Neuronal stem cell (in vitro differentiated cells): ENCODE results near the gene TPRG1.

ENCODE experiments used
- DNase-seq: peaks from one replicate; pipeline ENCODE4 v3.0.0-alpha.2; 2013; ENCODE audit warnings: low spot score
- H2AFZ ChIP-seq: one replicate; pipeline ENCODE4 v1.6.1; 2013; ENCODE audit warnings: mild to moderate bottlenecking, low read length, inconsistent platforms
- H2AK5ac ChIP-seq: 2 replicates; pipeline ENCODE4 v1.6.1; 2013; ENCODE audit warnings: low read depth, mild to moderate bottlenecking, inconsistent platforms, low read length, moderate library complexity, mixed read lengths
- H2BK120ac ChIP-seq: 2 replicates; pipeline ENCODE4 v1.6.1; 2013; ENCODE audit warnings: low read depth, mild to moderate bottlenecking, inconsistent platforms, low read length, moderate library complexity, mixed read lengths
- H2BK12ac ChIP-seq: one replicate; pipeline ENCODE4 v1.6.1; 2013; ENCODE audit warnings: low read length, inconsistent platforms
- H2BK15ac ChIP-seq: 2 replicates; pipeline ENCODE4 v1.6.1; 2013; ENCODE audit warnings: mild to moderate bottlenecking, low read length, inconsistent platforms, mixed read lengths
- H2BK5ac ChIP-seq: one replicate; pipeline ENCODE4 v1.6.1; 2013; ENCODE audit warnings: inconsistent platforms, mild to moderate bottlenecking, low read length, moderate library complexity
- H3K14ac ChIP-seq: one replicate; pipeline ENCODE4 v1.6.1; 2013; ENCODE audit warnings: low read length, inconsistent platforms
- H3K18ac ChIP-seq: 2 replicates; pipeline ENCODE4 v1.6.1; 2013; ENCODE audit warnings: low read length, inconsistent platforms
- H3K23ac ChIP-seq: 2 replicates; pipeline ENCODE4 v1.6.1; 2013; ENCODE audit warnings: low read depth, mild to moderate bottlenecking, mixed read lengths, low read length, inconsistent platforms; ENCODE audit not compliant: poor library complexity
- H3K27ac ChIP-seq: replicated peaks from 3 replicates; pipeline ENCODE4 v1.5.1; 2013; ENCODE audit warnings: low read length, inconsistent platforms
- H3K27me3 ChIP-seq, 3 experiments: 2 replicates each; pipeline ENCODE4 v1.6.1; 2013; ENCODE audit warnings: low read length in 3 of 3, mild to moderate bottlenecking in 2 of 3, inconsistent platforms in 1 of 3, low read depth in 1 of 3, mixed read lengths in 1 of 3, moderate library complexity in 1 of 3; ENCODE audit not compliant: control insufficient read depth in 3 of 3, insufficient read depth in 3 of 3
- H3K36me3 ChIP-seq, 2 donors: replicated peaks in 1 of 2; 2 replicates each; pipeline ENCODE4 v1.6.1; 2013; ENCODE audit warnings: low read length in 2 of 2; ENCODE audit not compliant: control insufficient read depth in 2 of 2, insufficient read depth in 2 of 2
- H3K4ac ChIP-seq: 2 replicates; pipeline ENCODE4 v1.6.1; 2013; ENCODE audit warnings: inconsistent platforms, mild to moderate bottlenecking, low read length, moderate library complexity
- H3K4me1 ChIP-seq, 2 donors: 1 replicate in 1 of 2; 2 replicates in 1 of 2; pipeline ENCODE4 v1.6.1; 2013; ENCODE audit warnings: low read length in 2 of 2, low read depth in 1 of 2; ENCODE audit not compliant: control insufficient read depth in 2 of 2, insufficient read depth in 1 of 2
- H3K4me2 ChIP-seq: one replicate; pipeline ENCODE4 v1.6.1; 2013; ENCODE audit warnings: mild to moderate bottlenecking, low read length, inconsistent platforms; ENCODE audit not compliant: insufficient read depth, poor library complexity, severe bottlenecking
- H3K4me3 ChIP-seq, 2 donors: 2 replicates each; pipeline ENCODE4 v1.5.1; 2013; ENCODE audit warnings: low read length in 2 of 2, mild to moderate bottlenecking in 2 of 2, inconsistent platforms in 1 of 2, moderate library complexity in 1 of 2
- H3K79me1 ChIP-seq: one replicate; pipeline ENCODE4 v1.6.1; 2013; ENCODE audit warnings: low read depth, mild to moderate bottlenecking, inconsistent platforms, low read length, moderate library complexity
- H3K9ac ChIP-seq: one replicate; pipeline ENCODE4 v1.6.1; 2013; ENCODE audit warnings: mild to moderate bottlenecking, low read depth, low read length, inconsistent platforms; ENCODE audit not compliant: poor library complexity
- H3K9me3 ChIP-seq, 2 donors: replicated peaks in 1 of 2; 2 replicates each; pipeline versions ENCODE3 to v1.6.1; 2013; ENCODE audit warnings: low read length in 2 of 2, mild to moderate bottlenecking in 2 of 2, inconsistent platforms in 1 of 2, low read depth in 1 of 2, mixed read lengths in 1 of 2, moderate library complexity in 1 of 2; ENCODE audit not compliant: control insufficient read depth in 2 of 2, insufficient read depth in 1 of 2
- H4K8ac ChIP-seq: one replicate; pipeline ENCODE4 v1.6.1; 2013; ENCODE audit warnings: low read depth, mild to moderate bottlenecking, inconsistent platforms, low read length, moderate library complexity
- H4K91ac ChIP-seq: one replicate; pipeline ENCODE4 v1.6.1; 2013; ENCODE audit warnings: low read length, low read depth, mild to moderate bottlenecking, inconsistent platforms; ENCODE audit not compliant: poor library complexity
- WGBS, 2 donors: extraction: QIAGEN DNeasy Blood & Tissue Kit; methylation state at CpG; one replicate each; pipeline ENCODE4 v1.1.7; 2013; ENCODE audit warnings: missing lambda C conversion rate in 2 of 2, mixed read lengths in 1 of 2; ENCODE audit not compliant: insufficient read length in 2 of 2, insufficient replicate concordance in 1 of 2; ENCODE audit errors: extremely low coverage in 2 of 2; 5-methylcytosine and 5-hydroxymethylcytosine counted together

Gene TPRG1

GRCh38 chr3:189169728-189170127, 2.0 kb upstream of the TPRG1 start:
- Histone ChIP-seq H3K36me3 (no peaks in the 10 kb centered on the region), H2BK15ac (no peak overlapping the region), H3K9me3 (no peaks in the 10 kb centered on the region), H3K14ac (no peak overlapping the region), H3K9ac (no peak overlapping the region), H2BK5ac (no peak overlapping the region), H3K79me1 (no peaks in the 10 kb centered on the region), H4K91ac (no peak overlapping the region), H3K23ac (no peak overlapping the region), H4K8ac (no peak overlapping the region), H3K27me3 (no peaks in the 10 kb centered on the region), H3K27ac (no peak overlapping the region), H3K4ac (no peak overlapping the region), H2BK120ac (no peak overlapping the region), H3K4me1 (no peaks in the 10 kb centered on the region), H3K4me3 (no peak overlapping the region), H2BK12ac (no peak overlapping the region), H2AFZ (no peak overlapping the region), H3K4me2 (no peak overlapping the region), H3K18ac (no peak overlapping the region), H2AK5ac (no peak overlapping the region)
- no peak for DNase-seq
- WGBS, 2 donors, result no CpG with 5 or more reads among the region's 6 CpGs

DNA sequence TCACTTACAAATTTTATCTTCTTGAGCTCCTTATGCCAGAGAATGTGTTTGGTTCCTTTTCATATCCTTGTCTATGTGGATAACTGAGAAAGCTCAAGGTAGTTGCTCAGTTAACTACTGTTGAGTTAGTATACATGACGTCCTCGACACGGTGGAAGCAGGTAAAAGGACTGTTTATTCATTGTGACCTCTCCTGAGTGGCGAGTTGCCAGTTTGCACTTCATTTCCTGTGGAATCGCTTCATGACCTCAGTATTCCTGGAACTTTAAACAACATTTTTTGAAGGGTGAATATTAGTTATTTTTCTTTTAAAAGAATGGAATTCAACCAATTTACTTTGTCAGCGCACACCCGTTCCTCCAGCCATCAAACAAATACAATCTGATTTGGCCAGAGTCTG, 1.2 kb upstream of the TPRG1 start:
- no CpG with 5 or more reads among the region's 7 CpGs for WGBS, 2 donors
- H3K9ac ChIP-seq, result no peak overlapping the region
- no peak overlapping the region for H2BK5ac ChIP-seq
- H3K23ac ChIP-seq, result no peak overlapping the region
- H3K36me3 ChIP-seq, result no peaks in the 10 kb centered on the region
- no peak overlapping the region for H4K91ac ChIP-seq
- H2BK12ac ChIP-seq, result no peak overlapping the region
- H3K4me3 ChIP-seq, result no peak overlapping the region
- no peak for DNase-seq
- H3K27me3 ChIP-seq, result no peaks in the 10 kb centered on the region
- H2AK5ac ChIP-seq, result no peak overlapping the region
- H3K4me1 ChIP-seq, result no peaks in the 10 kb centered on the region
- no peak overlapping the region for H2AFZ ChIP-seq
- H2BK15ac ChIP-seq, result no peak overlapping the region
- H3K79me1 ChIP-seq, result no peaks in the 10 kb centered on the region
- no peak overlapping the region for H4K8ac ChIP-seq
- H3K4me2 ChIP-seq, result no peak overlapping the region
- no peak overlapping the region for H3K18ac ChIP-seq
- no peak overlapping the region for H3K4ac ChIP-seq
- H3K27ac ChIP-seq, result no peak overlapping the region
- no peak overlapping the region for H2BK120ac ChIP-seq
- H3K14ac ChIP-seq, result no peak overlapping the region
- H3K9me3 ChIP-seq, result no peaks in the 10 kb centered on the region

DNA sequence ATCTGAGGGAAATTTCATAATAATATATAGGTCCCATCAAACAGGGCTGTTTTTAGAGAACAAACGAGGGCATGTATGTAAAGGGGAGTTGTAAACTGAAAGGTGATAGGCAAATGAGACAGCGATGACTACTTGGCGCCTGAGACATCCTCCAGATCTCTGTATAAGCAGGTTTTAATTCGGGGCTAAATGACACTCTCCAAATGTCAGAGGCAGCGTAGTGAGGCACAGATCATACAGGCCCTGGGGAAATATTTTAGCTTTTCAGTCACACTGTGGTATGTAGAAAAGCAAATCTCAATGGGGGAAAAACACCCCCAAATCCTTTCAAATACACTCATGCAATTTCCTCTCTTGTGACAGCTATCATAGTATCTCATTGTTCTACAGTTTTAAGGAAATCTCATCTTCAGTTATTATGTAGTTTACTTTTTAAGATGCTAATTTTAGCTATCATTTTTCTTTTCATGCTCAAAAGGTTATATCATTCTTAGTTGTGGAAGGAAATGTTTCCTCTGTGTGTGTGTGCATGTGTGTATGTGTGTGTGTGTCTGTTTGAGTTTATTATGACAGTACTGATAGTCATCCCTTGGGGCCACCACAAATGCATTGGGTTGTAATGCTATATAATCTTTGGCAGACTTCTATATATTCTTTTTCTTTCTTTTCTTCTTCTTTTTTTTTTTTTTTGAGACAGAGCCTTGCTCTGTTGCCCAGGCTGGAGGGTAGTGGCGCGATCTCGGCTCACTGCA, 1.1 kb downstream of the TPRG1 start:
- Histone ChIP-seq H3K4ac (no peak overlapping the region), H3K4me2 (no peak overlapping the region), H3K23ac (no peak overlapping the region), H3K27me3 (no peaks in the 10 kb centered on the region), H4K8ac (no peak overlapping the region), H3K36me3 (no peaks in the 10 kb centered on the region), H3K4me3 (no peak overlapping the region), H3K79me1 (no peaks in the 10 kb centered on the region), H2BK120ac (no peak overlapping the region), H2AK5ac (no peak overlapping the region), H3K9me3 (no peaks in the 10 kb centered on the region), H2BK5ac (no peak overlapping the region), H3K4me1 (no peaks in the 10 kb centered on the region), H2BK12ac (no peak overlapping the region), H4K91ac (no peak overlapping the region), H3K14ac (no peak overlapping the region), H2AFZ (no peak overlapping the region), H2BK15ac (no peak overlapping the region), H3K27ac (no peak overlapping the region), H3K9ac (no peak overlapping the region), H3K18ac (no peak overlapping the region)
- WGBS, 2 donors, result no CpG with 5 or more reads among the region's 8 CpGs
- no peak for DNase-seq

GRCh38 chr3:189184566-189184965, 12.8 kb downstream of the TPRG1 start:
- no peaks in the 10 kb centered on the region for H3K79me1 ChIP-seq
- H3K9ac ChIP-seq, result no peak overlapping the region
- no peak overlapping the region for H2BK5ac ChIP-seq
- no peak overlapping the region for H4K91ac ChIP-seq
- no peak overlapping the region for H2BK15ac ChIP-seq
- no peaks in the 10 kb centered on the region for H3K36me3 ChIP-seq
- H2AK5ac ChIP-seq, result no peak overlapping the region
- H3K14ac ChIP-seq, result no peak overlapping the region
- no peaks in the 10 kb centered on the region for H3K9me3 ChIP-seq
- H2AFZ ChIP-seq, result no peak overlapping the region
- no peak overlapping the region for H3K18ac ChIP-seq
- no peak overlapping the region for H3K4ac ChIP-seq
- H2BK12ac ChIP-seq, result no peak overlapping the region
- no CpG with 5 or more reads among the region's 7 CpGs for WGBS, 2 donors
- H3K27me3 ChIP-seq, result no peaks in the 10 kb centered on the region
- no peak overlapping the region for H2BK120ac ChIP-seq
- H3K4me3 ChIP-seq, result no peak overlapping the region
- no peak overlapping the region for H3K23ac ChIP-seq
- no peak overlapping the region for H4K8ac ChIP-seq
- no peak overlapping the region for H3K4me2 ChIP-seq
- no peak overlapping the region for H3K27ac ChIP-seq
- DNase-seq, result no peak
- H3K4me1 ChIP-seq, result no peaks in the 10 kb centered on the region
